Measurements from ENCODE around the gene LTBP4.
"Not testable (repeated sequence)": the region's sequence is repeated elsewhere in the genome, so short reads cannot be mapped to it uniquely, and the experiment has no call there.

The LTBP4 gene

GRCh38 chr19:40601134-40601974 is at the start of gene LTBP4:
TSS of gene LTBP4 (plus strand) at chr19:40601369. CDS start at chr19:40601388, 19 bp downstream.
- DNase-seq, result no peak

GRCh38 chr19:40552848-40553247 is 48.3 kb upstream of the LTBP4 start:
- DNase-seq, result no peak

- no peak for DNase-seq
These were observed 47.0 kb upstream of the LTBP4 start for GRCh38 chr19:40553885-40554857.

GRCh38 chr19:40555978-40556689 is 45.0 kb upstream of the LTBP4 start:
- no peak for DNase-seq

GRCh38 chr19:40556953-40557530 is 44.1 kb upstream of the LTBP4 start:
- no peak for DNase-seq

- no peak for DNase-seq
These were observed 41.8 kb upstream of the LTBP4 start for GRCh38 chr19:40559394-40559793.

- no peak for DNase-seq
These were observed 41.1 kb upstream of the LTBP4 start for GRCh38 chr19:40560092-40560507.

GRCh38 chr19:40561947-40562346 is 39.2 kb upstream of the LTBP4 start:
- no peak for DNase-seq

- DNase-seq, result not testable (repeated sequence)
These were observed 36.6 kb upstream of the LTBP4 start for GRCh38 chr19:40564535-40564934.

- DNase-seq, result no peak
These were observed 35.8 kb upstream of the LTBP4 start for GRCh38 chr19:40565355-40565754.

- no peak for DNase-seq
These were observed 35.2 kb upstream of the LTBP4 start for GRCh38 chr19:40565910-40566495.

- DNase-seq, result no peak
These were observed 34.0 kb upstream of the LTBP4 start for GRCh38 chr19:40567040-40567749.

GRCh38 chr19:40567750-40568494 is 33.2 kb upstream of the LTBP4 start:
- DNase-seq, result no peak

- DNase-seq, result peak; percentile 98
These were observed 30.7 kb upstream of the LTBP4 start for GRCh38 chr19:40570313-40571004.

- no peak for DNase-seq
These were observed 30.2 kb upstream of the LTBP4 start for GRCh38 chr19:40571005-40571318.

GRCh38 chr19:40571831-40572495 is 29.2 kb upstream of the LTBP4 start:
- no peak for DNase-seq

GRCh38 chr19:40575326-40575725 is 25.8 kb upstream of the LTBP4 start:
- no peak for DNase-seq

- DNase-seq, result no peak
These were observed 25.0 kb upstream of the LTBP4 start for GRCh38 chr19:40576151-40576584.

- peak; percentile 92 for DNase-seq
These were observed 24.4 kb upstream of the LTBP4 start, which contains the start of gene SHKBP1 for GRCh38 chr19:40576585-40577451. TSS of gene SHKBP1 (plus strand) at chr19:40576873. CDS start at chr19:40576900, 27 bp downstream.

All from COR-L47 (cell line).